Stomach (tissue), 4 donors: ENCODE measurements around the gene PTGDR.

Experiments
- POLR2A ChIP-seq, 4 donors: fragments of 450-650 bp; IDR thresholded peaks; one replicate each; pipeline ENCODE4 v1.6.1; 2016; ENCODE audit warnings: antibody characterized with exemption in 4 of 4, control low read depth in 2 of 4, mild to moderate bottlenecking in 1 of 4, moderate library complexity in 1 of 4
- POLR2AphosphoS5 ChIP-seq, 3 donors: sonication (generic); formaldehyde crosslinking; IDR thresholded peaks; one replicate each; pipeline ENCODE4 v1.6.1; 2016; ENCODE audit warnings: antibody characterized with exemption in 3 of 3
- TF ChIP-seq, protein P1 (sequence below), 7 experiments: fragments of 450-650 bp in 4 of 7; fragments of 200-600 bp in 3 of 7; sonication (generic) in 3 of 7; IDR thresholded peaks; one replicate each; pipeline ENCODE4 v1.5.1; 2016 to 2019; ENCODE audit warnings: antibody characterized with exemption in 7 of 7, control low read depth in 2 of 7, mild to moderate bottlenecking in 1 of 7

DNA sequence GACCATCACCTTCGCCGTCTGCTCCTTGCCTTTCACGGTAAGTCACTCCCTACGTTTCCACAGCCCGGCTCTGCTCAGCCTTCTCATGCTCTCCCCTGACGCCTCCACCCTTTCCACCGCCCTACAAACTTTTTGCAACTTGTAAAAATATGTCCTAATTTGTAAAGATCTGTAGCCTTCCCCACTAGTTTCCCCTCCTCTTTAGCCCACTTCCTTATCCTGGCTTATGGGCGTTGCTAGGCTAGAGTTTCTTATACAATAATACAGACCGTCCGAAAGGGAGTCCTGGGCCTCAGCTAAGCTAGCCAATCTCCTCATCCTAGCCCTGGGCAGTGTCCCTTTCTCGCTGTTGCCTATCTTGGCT, 47.8 kb downstream of the PTGDR start:
- TF ChIP-seq, protein P1, sequence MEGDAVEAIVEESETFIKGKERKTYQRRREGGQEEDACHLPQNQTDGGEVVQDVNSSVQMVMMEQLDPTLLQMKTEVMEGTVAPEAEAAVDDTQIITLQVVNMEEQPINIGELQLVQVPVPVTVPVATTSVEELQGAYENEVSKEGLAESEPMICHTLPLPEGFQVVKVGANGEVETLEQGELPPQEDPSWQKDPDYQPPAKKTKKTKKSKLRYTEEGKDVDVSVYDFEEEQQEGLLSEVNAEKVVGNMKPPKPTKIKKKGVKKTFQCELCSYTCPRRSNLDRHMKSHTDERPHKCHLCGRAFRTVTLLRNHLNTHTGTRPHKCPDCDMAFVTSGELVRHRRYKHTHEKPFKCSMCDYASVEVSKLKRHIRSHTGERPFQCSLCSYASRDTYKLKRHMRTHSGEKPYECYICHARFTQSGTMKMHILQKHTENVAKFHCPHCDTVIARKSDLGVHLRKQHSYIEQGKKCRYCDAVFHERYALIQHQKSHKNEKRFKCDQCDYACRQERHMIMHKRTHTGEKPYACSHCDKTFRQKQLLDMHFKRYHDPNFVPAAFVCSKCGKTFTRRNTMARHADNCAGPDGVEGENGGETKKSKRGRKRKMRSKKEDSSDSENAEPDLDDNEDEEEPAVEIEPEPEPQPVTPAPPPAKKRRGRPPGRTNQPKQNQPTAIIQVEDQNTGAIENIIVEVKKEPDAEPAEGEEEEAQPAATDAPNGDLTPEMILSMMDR (IDR thresholded peaks at IDR 0.05), result no peak
- no peak for TF ChIP-seq POLR2AphosphoS5 (IDR thresholded peaks at IDR 0.05)
- no peak for TF ChIP-seq POLR2A (IDR thresholded peaks at IDR 0.05)
